ENCODE results near the gene PTPRCAP. TPM values are rescaled to one million over a fixed set of nuclear protein-coding genes. Genes with fewer than 3 reads are reported as not detected.

The PTPRCAP gene
- total RNA-seq, 1 experiment from 2014 or later: 1.7 TPM

- no peak for TF ChIP-seq CTCF (conservative IDR thresholded peaks at IDR 0.05)
- peak overlapping the region; percentile 90 for H3K18ac ChIP-seq (ENCODE audit: insufficient read length, low read depth, low read length)
- H3K9ac ChIP-seq (ENCODE audit: extremely low read depth, insufficient read length, low read length): peak overlapping the region; percentile 81
- H2AFZ ChIP-seq (ENCODE audit: low read length): no peak overlapping the region
- no peaks in the 10 kb centered on the region for H3K79me2 ChIP-seq (ENCODE audit: insufficient read depth, low read length)
- H2BK120ac ChIP-seq (ENCODE audit: low read depth, low read length, poor library complexity, severe bottlenecking): no peak overlapping the region
- H3K4me2 ChIP-seq (ENCODE audit: insufficient read depth, insufficient read length, low read length): peak overlapping the region; percentile 49
- Mint-ChIP-seq H3K36me3 (ENCODE audit: insufficient read depth in 1 of 3, low read depth in 3 of 3) (peaks cover 0 to 4% (median 0%) of the 10 kb centered on the region in 3 experiments; a peak in 2 of 7 replicates), H3K27me3 (ENCODE audit: low read depth) (peaks cover 2% of the 10 kb centered on the region), H3K4me1 (peaks cover 20 to 25% of the 10 kb centered on the region in 2 experiments), H3K9me3 (no peaks in the 10 kb centered on the region), H3K4me3 (peak overlapping the region; percentile 83 to 86), H3K27ac (peak overlapping the region in 2 of 3 experiments; percentile 71 to 95; a peak in 4 of 7 replicates)
- H4K91ac ChIP-seq (ENCODE audit: insufficient read length, low read depth, low read length): no peak overlapping the region
- no peak overlapping the region for H3T11ph ChIP-seq (ENCODE audit: low read length)
- no peak overlapping the region for H3K27ac ChIP-seq (ENCODE audit: insufficient read length, low read depth, low read length)
- H3K23ac ChIP-seq (ENCODE audit: insufficient read length, low read depth, low read length): no peak overlapping the region
- no peaks in the 10 kb centered on the region for H3K79me1 ChIP-seq (ENCODE audit: insufficient read depth, low read depth, low read length, poor library complexity, severe bottlenecking)
- no peak overlapping the region for H2BK20ac ChIP-seq (ENCODE audit: low read depth, low read length, poor library complexity, severe bottlenecking)
- no peaks in the 10 kb centered on the region; the same call in 1 of the 2 replicates for H3K4me1 ChIP-seq (ENCODE audit: insufficient read depth, low read length)
- no peak overlapping the region for H2BK5ac ChIP-seq (ENCODE audit: insufficient read length, low read length)
- H3K9me3 ChIP-seq (ENCODE audit: control insufficient read depth, low read depth, low read length): no peaks in the 10 kb centered on the region
- no peak overlapping the region for H2BK15ac ChIP-seq (ENCODE audit: low read depth, low read length)
- peaks cover 12% of the 10 kb centered on the region for H3K23me2 ChIP-seq (ENCODE audit: insufficient read length, low read depth, low read length, poor library complexity, severe bottlenecking)
- no peak overlapping the region for H3K56ac ChIP-seq (ENCODE audit: insufficient read length, low read depth, low read length)
- H3K27me3 ChIP-seq (ENCODE audit: insufficient read depth, low read length): no peaks in the 10 kb centered on the region
- DNase-seq: no peak
- no peak overlapping the region for H4K8ac ChIP-seq (replicated peaks; ENCODE audit: insufficient read length, low read depth, low read length)
- no CpG with 5 or more reads among the region's 3 CpGs for WGBS (ENCODE audit: extremely low coverage, insufficient read length, low lambda C conversion rate)
- peak overlapping the region; percentile 90; the same call in 1 of the 2 replicates for H3K14ac ChIP-seq (ENCODE audit: insufficient read depth, low read length)
- H3K4ac ChIP-seq (ENCODE audit: low read depth, low read length): no peak overlapping the region
- no peaks in the 10 kb centered on the region for H4K20me1 ChIP-seq (ENCODE audit: control insufficient read depth, insufficient read depth, insufficient read length)
- no peak overlapping the region for H2AK5ac ChIP-seq (ENCODE audit: insufficient read length, low read length)
- H4K5ac ChIP-seq (ENCODE audit: insufficient read length, low read depth, low read length): no peak overlapping the region
- no peak overlapping the region for H2BK12ac ChIP-seq (ENCODE audit: insufficient read length, low read depth, low read length)
Measured at GRCh38 chr11:67465189-67465510, 27.7 kb upstream of the PTPRCAP start.
